Occipital lobe (tissue), 2 donors: ENCODE data around the gene AMOTL1. TPM values are rescaled to one million over a fixed set of nuclear protein-coding genes. Genes with fewer than 3 reads are reported as not detected.

Experiments used
- DNase-seq: peaks from one replicate; lab custom pipeline; 2025; lab: John Stamatoyannopoulos, UW
- total RNA-seq: library from RNA; depleted of rRNA; stranded (reverse); fragments of >200 nt; gene quantifications from one replicate; pipeline ENCODE4 v1.2.3, GENCODE V29; 2014

AMOTL1 gene
- total RNA-seq, 1 donor from 2014 or later: 34.6 TPM

GRCh38 chr11:94768602-94769541 lies 716 bp downstream of the AMOTL1 start:
- no peak for DNase-seq

GRCh38 chr11:94769880-94770279 lies 1.7 kb downstream of the AMOTL1 start:
- no peak for DNase-seq

GRCh38 chr11:94770563-94771120 lies 2.5 kb downstream of the AMOTL1 start:
- no peak for DNase-seq

- DNase-seq: no peak
Measured at GRCh38 chr11:94771390-94771789, 3.2 kb downstream of the AMOTL1 start.

- DNase-seq: no peak
Measured at GRCh38 chr11:94771951-94772350, 3.8 kb downstream of the AMOTL1 start.

GRCh38 chr11:94773842-94774241 lies 5.7 kb downstream of the AMOTL1 start:
- no peak for DNase-seq

- DNase-seq: no peak
Measured at GRCh38 chr11:94774345-94774744, 6.2 kb downstream of the AMOTL1 start.

GRCh38 chr11:94775567-94776327 lies 7.6 kb downstream of the AMOTL1 start:
- no peak for DNase-seq

GRCh38 chr11:94776351-94777321 lies 8.5 kb downstream of the AMOTL1 start:
- no peak for DNase-seq

GRCh38 chr11:94780432-94780831 lies 12.3 kb downstream of the AMOTL1 start:
- no peak for DNase-seq

- no peak for DNase-seq
Measured at GRCh38 chr11:94781837-94782236, 13.7 kb downstream of the AMOTL1 start.

GRCh38 chr11:94782446-94782845 lies 14.3 kb downstream of the AMOTL1 start:
- DNase-seq: no peak

GRCh38 chr11:94784884-94785283 lies 16.7 kb downstream of the AMOTL1 start:
- no peak for DNase-seq

- DNase-seq: no peak
Measured at GRCh38 chr11:94785509-94785908, 17.4 kb downstream of the AMOTL1 start.

GRCh38 chr11:94786264-94787126 lies 18.3 kb downstream of the AMOTL1 start:
- DNase-seq: no peak

GRCh38 chr11:94787801-94788200 lies 19.6 kb downstream of the AMOTL1 start:
- no peak for DNase-seq

- DNase-seq: no peak
Measured at GRCh38 chr11:94788396-94788795, 20.2 kb downstream of the AMOTL1 start.

- no peak for DNase-seq
Measured at GRCh38 chr11:94790197-94790596, 22.0 kb downstream of the AMOTL1 start.

GRCh38 chr11:94790661-94791180 lies 22.6 kb downstream of the AMOTL1 start:
- no peak for DNase-seq
